ENCODE results near the gene RERGL. TPM values are rescaled to one million over a fixed set of nuclear protein-coding genes. Genes with fewer than 3 reads are reported as not detected.

RERGL gene, protein sequence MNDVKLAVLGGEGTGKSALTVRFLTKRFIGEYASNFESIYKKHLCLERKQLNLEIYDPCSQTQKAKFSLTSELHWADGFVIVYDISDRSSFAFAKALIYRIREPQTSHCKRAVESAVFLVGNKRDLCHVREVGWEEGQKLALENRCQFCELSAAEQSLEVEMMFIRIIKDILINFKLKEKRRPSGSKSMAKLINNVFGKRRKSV
- total RNA-seq, result not detected in 2 replicates

GRCh38 chr12:18090093-18090492 is at the start of gene RERGL:
Gene RERGL (minus strand): TSS chr12:18090193. CDS start chr12:18090140, 53 bp downstream.

Other genes with a start within 250 kb of the RERGL start
- gene PIK3C2G, start 171.3 kb upstream of the RERGL start, total RNA-seq, result 1.7 and 2.3 TPM in 2 replicates

Data from vein endothelial cell (primary cell).